ENCODE results near the gene DUSP6. TPM values are rescaled to one million over a fixed set of nuclear protein-coding genes. Genes with fewer than 3 reads are reported as not detected.

Gene DUSP6
- total and polyA plus RNA-seq, 2 of the 13 experiments (the other 11 are each of a cell fraction or from before 2014, with no cell fraction given): 40.9 to 161 TPM

- Histone ChIP-seq H3K27ac (ENCODE audit: extremely low read length, insufficient read depth, low read length) (peak overlapping the region; percentile 99), H3K4me2 (ENCODE audit: low read depth, low read length) (peak overlapping the region; percentile 94), H3K9me3 (ENCODE audit: low read length) (no peaks in the 10 kb centered on the region), H3K79me2 (ENCODE audit: insufficient read depth, low read length) (peaks cover 49% of the 10 kb centered on the region), H3K36me3 (replicated peaks in 1 of 2; ENCODE audit: control insufficient read depth in 1 of 2, insufficient read depth in 2 of 2, low read length in 2 of 2) (peaks cover 5 to 15% of the 10 kb centered on the region in 2 experiments), H3K27me3 (ENCODE audit: control insufficient read depth in 1 of 2, insufficient read depth in 2 of 2, low read length in 2 of 2) (peaks cover 0 to 9% of the 10 kb centered on the region in 2 experiments; a peak in 1 of 5 replicates), H2AFZ (ENCODE audit: low read length) (no peak overlapping the region), H3K4me3 (replicated peaks in 1 of 3; ENCODE audit: insufficient read depth in 1 of 3, low read depth in 2 of 3, low read length in 3 of 3) (peak overlapping the region; percentile 75 to 83 (median 80)), H3K4me1 (ENCODE audit: insufficient read depth, low read length) (peaks cover 51% of the 10 kb centered on the region), H3K9ac (ENCODE audit: insufficient read depth, low read depth, low read length) (peak overlapping the region; percentile 98), H4K20me1 (ENCODE audit: insufficient read depth, low read length) (peaks cover 26% of the 10 kb centered on the region)
- in situ Hi-C loops (cut with HindIII; ENCODE audit: extremely low pct_ligation_motif_present, low pct_unique_long_range_greater_than_20kb) (loop anchor here (5.0 kb wide), 3 partner anchors 38 to 173 kb away; partner anchors contain the start of gene POC1B), intact Hi-C loops (cut with micrococcal nuclease; ENCODE audit: unreplicated experiment) (loop anchor here (1.0 to 10.0 kb wide), 4 partner anchors 20 to 350 kb away; partner anchors contain the start of gene ATP2B1)
- FAIRE-seq: no peak
- peak; percentile 0; the same call in 2 of the 3 replicates for ATAC-seq
- ChIA-PET CTCF (ENCODE audit: low intra/inter-chr PET ratio, low total read pairs) (no interaction called here), POLR2A (interaction anchor here (0.7 to 10.6 kb wide), 11 partner anchors 8 to 355 kb away, joined by 3 to 430 read pairs (median 16); partner anchors contain the start of genes ATP2B1, GALNT4 and POC1B)
- WGBS (ENCODE audit: low lambda C conversion rate): under 1% methylated on average over 17 of the region's 17 CpGs
- BruUV-seq (replicated peaks): no TSS peak
- no peak for DNase-seq (ENCODE audit: low spot score)
- TF ChIP-seq TGIF2 (CRISPR knock-in tag; IDR thresholded peaks at IDR 0.05) (0 out of 2 replicates have a peak, but pooled peaks have one; percentile 33), ZNF562 (CRISPR knock-in tag; IDR thresholded peaks at IDR 0.05; ENCODE audit: borderline replicate concordance) (no peak), RFXANK (CRISPR knock-in tag; IDR thresholded peaks at IDR 0.05) (no peak), ZNF333 (CRISPR knock-in tag; IDR thresholded peaks at IDR 0.05; ENCODE audit: borderline replicate concordance) (no peak), SNAPC4 (CRISPR knock-in tag; IDR thresholded peaks at IDR 0.05) (0 out of 2 replicates have a peak, but pooled peaks have one; percentile 0), MNT (IDR thresholded peaks at IDR 0.05) (no peak), ERF (CRISPR knock-in tag; IDR thresholded peaks at IDR 0.05) (no peak), GZF1 (CRISPR knock-in tag; IDR thresholded peaks at IDR 0.05) (no peak), TEF (CRISPR knock-in tag; IDR thresholded peaks at IDR 0.05) (0 out of 2 replicates have a peak, but pooled peaks have one; percentile 40), FOSL2 (CRISPR knock-in tag; IDR thresholded peaks at IDR 0.05) (no peak), ZNF414 (CRISPR knock-in tag; IDR thresholded peaks at IDR 0.05) (no peak), ZBTB26 (CRISPR knock-in tag; IDR thresholded peaks at IDR 0.05; ENCODE audit: borderline replicate concordance) (no peak), SNAPC5 (CRISPR knock-in tag; IDR thresholded peaks at IDR 0.05; ENCODE audit: borderline replicate concordance) (no peak), SIN3A (IDR thresholded peaks at IDR 0.05; ENCODE audit: borderline replicate concordance, low read depth, low read length) (no peak), ZNF431 (CRISPR knock-in tag; IDR thresholded peaks at IDR 0.05; ENCODE audit: borderline replicate concordance, low read depth) (no peak)
Measured at GRCh38 chr12:89354612-89355067, 2.3 kb upstream of the DUSP6 start.
